GM23248 (cell line): ENCODE data around the gene BTBD3. TPM values are rescaled to one million over a fixed set of nuclear protein-coding genes. Genes with fewer than 3 reads are reported as not detected.

ENCODE experiments used
- DNase-seq: peaks from one replicate; pipeline ENCODE4 v3.0.0-alpha.2; 2015
- H2AFZ ChIP-seq: fragments of 200-600 bp; sonication (generic); 2 replicates; pipeline ENCODE4 v1.6.1; 2016; ENCODE audit warnings: antibody characterized with exemption
- H3F3A ChIP-seq: fragments of 200-600 bp; sonication (generic); 2 replicates; pipeline ENCODE4 v1.6.1; 2016; ENCODE audit warnings: mild to moderate bottlenecking, antibody characterized with exemption, mixed run types; ENCODE audit not compliant: insufficient read depth
- H3K27ac ChIP-seq: fragments of 200-600 bp; sonication (generic); 2 replicates; pipeline ENCODE4 v1.5.1; 2016; ENCODE audit warnings: mild to moderate bottlenecking
- H3K27me3 ChIP-seq: fragments of 200-600 bp; sonication (generic); replicated peaks from 2 replicates; pipeline ENCODE4 v1.6.1; 2016; ENCODE audit warnings: mild to moderate bottlenecking; ENCODE audit not compliant: insufficient read depth
- H3K36me3 ChIP-seq: fragments of 200-600 bp; sonication (generic); 2 replicates; pipeline ENCODE4 v1.6.1; 2016; ENCODE audit warnings: low read depth, mild to moderate bottlenecking
- H3K4me1 ChIP-seq: fragments of 200-600 bp; sonication (generic); 2 replicates; pipeline ENCODE4 v1.6.1; 2016; ENCODE audit warnings: mild to moderate bottlenecking; ENCODE audit not compliant: insufficient read depth
- H3K4me2 ChIP-seq: fragments of 200-600 bp; sonication (generic); one replicate; pipeline ENCODE4 v1.6.1; 2016; ENCODE audit warnings: mild to moderate bottlenecking; ENCODE audit not compliant: unreplicated experiment
- H3K4me3 ChIP-seq: fragments of 200-600 bp; sonication (generic); 2 replicates; pipeline ENCODE4 v1.5.1; 2016; ENCODE audit warnings: mild to moderate bottlenecking
- H3K79me2 ChIP-seq: fragments of 200-600 bp; sonication (generic); 2 replicates; pipeline ENCODE4 v1.6.1; 2016; ENCODE audit warnings: mild to moderate bottlenecking; ENCODE audit not compliant: insufficient read depth
- H3K9ac ChIP-seq: fragments of 200-600 bp; sonication (generic); 2 replicates; pipeline ENCODE4 v1.6.1; 2016; ENCODE audit warnings: mild to moderate bottlenecking
- H3K9me2 ChIP-seq: fragments of 200-600 bp; sonication (generic); 2 replicates; pipeline ENCODE4 v1.6.1; 2016; ENCODE audit warnings: mixed run types, mild to moderate bottlenecking, moderate library complexity; ENCODE audit not compliant: insufficient read depth
- H3K9me3 ChIP-seq: fragments of 200-600 bp; sonication (generic); one replicate; pipeline ENCODE4 v1.6.1; 2017; ENCODE audit warnings: low read depth
- H4K20me1 ChIP-seq: fragments of 200-600 bp; sonication (generic); 2 replicates; pipeline ENCODE4 v1.6.0; 2016; ENCODE audit not compliant: insufficient read depth
- EZH2 ChIP-seq: fragments of 200-600 bp; sonication (generic); IDR thresholded peaks from 2 replicates; pipeline ENCODE4 v1.6.1; 2018; ENCODE audit warnings: antibody characterized with exemption, mild to moderate bottlenecking; ENCODE audit not compliant: insufficient read depth, poor library complexity, severe bottlenecking
- EZH2phosphoT487 ChIP-seq: fragments of 200-600 bp; sonication (generic); IDR thresholded peaks from 2 replicates; pipeline ENCODE4 v1.6.1; 2018; ENCODE audit warnings: antibody characterized with exemption, moderate library complexity, mild to moderate bottlenecking, low read depth; ENCODE audit not compliant: insufficient read depth
- WGBS, 2 experiments: methylation state at CpG; one replicate each; pipeline ENCODE4 v1.1.6; 2015 to 2017; ENCODE audit warnings: low lambda C conversion rate in 2 of 2, low coverage in 1 of 2; ENCODE audit errors: missing lambda C conversion rate in 2 of 2; 5-methylcytosine and 5-hydroxymethylcytosine counted together
- in situ Hi-C: fragments of 300-500 bp; cut with MboI; formaldehyde crosslinking; loops from 2 replicates; pipeline ENCODE4 v1.15.0; 2020
- polyA plus RNA-seq: library from polyadenylated mRNA; unstranded; fragments of >200 nt; fragmentation: Nextera tagmentation; extraction: Ambion mirVana; gene quantifications from 2 replicates; pipeline ENCODE4 v1.2.1, GENCODE V29; 2016
- total RNA-seq: library from RNA; depleted of rRNA; stranded (reverse); fragments of >200 nt; shearing (Covaris generic); gene quantifications from 2 replicates; pipeline ENCODE4 v1.2.3, GENCODE V29; 2014

BTBD3 gene
- total and polyA plus RNA-seq, 2 experiments from 2014 or later = 12.5 to 30.5 TPM

DNA sequence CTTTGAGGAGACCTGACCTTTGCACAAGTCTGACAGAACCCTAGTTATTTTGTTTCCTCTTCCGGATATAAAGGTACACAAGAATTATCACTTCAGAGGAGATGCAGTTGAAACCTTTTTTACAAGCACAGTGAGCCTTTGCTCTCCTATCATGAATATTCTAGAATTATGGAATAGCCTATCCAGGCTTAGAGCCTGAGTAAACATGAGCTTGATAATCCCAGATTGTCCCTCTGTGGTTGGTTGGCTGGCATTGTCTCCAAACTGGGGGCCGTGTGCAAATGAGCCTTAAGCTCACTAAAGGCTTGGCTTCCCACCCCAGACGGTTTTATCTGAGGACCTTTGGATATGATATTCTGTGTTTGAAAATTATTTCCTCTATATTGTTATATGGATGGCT, 32.0 kb downstream of the BTBD3 start:
- no peak for TF ChIP-seq EZH2
- TF ChIP-seq EZH2phosphoT487 = no peak
- DNase-seq = no peak
- no peak overlapping the region for H3K4me3 ChIP-seq
- H3F3A ChIP-seq = no peaks in the 10 kb centered on the region
- no peaks in the 10 kb centered on the region for H3K9me3 ChIP-seq
- whole genome bisulfite sequencing, 2 experiments = 19 to 23% methylated on average over 3 of the region's 3 CpGs
- H3K4me2 ChIP-seq = no peak overlapping the region
- H3K27ac ChIP-seq = no peak overlapping the region
- no peaks in the 10 kb centered on the region for H3K36me3 ChIP-seq
- H3K9ac ChIP-seq = no peak overlapping the region
- no peaks in the 10 kb centered on the region for H3K79me2 ChIP-seq
- in situ Hi-C loops = no loop called here
- H4K20me1 ChIP-seq = no peaks in the 10 kb centered on the region
- no peaks in the 10 kb centered on the region for H3K9me2 ChIP-seq
- no peak overlapping the region for H2AFZ ChIP-seq
- no peaks in the 10 kb centered on the region for H3K4me1 ChIP-seq
- H3K27me3 ChIP-seq = peaks cover 9% of the 10 kb centered on the region; the same call in 1 of the 2 replicates

- Histone ChIP-seq H3K27me3 (peaks cover 9% of the 10 kb centered on the region; the same call in 1 of the 2 replicates), H3K4me3 (no peak overlapping the region), H3K27ac (no peak overlapping the region), H3K79me2 (no peaks in the 10 kb centered on the region), H2AFZ (no peak overlapping the region), H3K9ac (no peak overlapping the region), H3F3A (no peaks in the 10 kb centered on the region), H3K4me2 (no peak overlapping the region), H3K9me2 (no peaks in the 10 kb centered on the region), H3K4me1 (no peaks in the 10 kb centered on the region), H3K36me3 (no peaks in the 10 kb centered on the region), H3K9me3 (no peaks in the 10 kb centered on the region), H4K20me1 (no peaks in the 10 kb centered on the region)
- 3% methylated on average over 3 of the region's 3 CpGs for WGBS, 2 experiments
- DNase-seq = no peak
- TF ChIP-seq EZH2phosphoT487 = no peak
- no peak for TF ChIP-seq EZH2
- in situ Hi-C loops = no loop called here
Observed at GRCh38 chr20:11951696-11952095, 34.0 kb downstream of the BTBD3 start.

DNA sequence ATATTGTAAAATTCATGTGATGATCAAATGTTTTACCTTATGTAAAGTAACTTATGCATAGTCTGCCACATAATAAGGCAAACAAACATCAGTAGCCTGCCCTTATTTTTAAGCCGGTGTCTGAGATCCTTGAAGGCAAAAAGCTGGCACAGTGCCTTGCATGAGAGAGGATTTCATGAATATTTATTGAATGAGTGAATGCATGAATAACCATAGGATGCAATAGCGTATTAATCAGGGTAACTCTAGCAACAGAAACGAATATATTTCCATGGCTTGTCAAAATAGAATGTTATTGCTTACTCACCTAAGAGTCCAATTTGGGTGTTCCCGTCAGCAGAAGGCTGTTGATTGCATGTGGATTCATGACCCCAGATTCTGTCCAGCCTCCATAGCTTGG, 34.9 kb downstream of the BTBD3 start:
- Histone ChIP-seq H3K9ac (no peak overlapping the region), H3K27me3 (peaks cover 9% of the 10 kb centered on the region; the same call in 1 of the 2 replicates), H4K20me1 (no peaks in the 10 kb centered on the region), H3K4me2 (no peak overlapping the region), H3F3A (no peaks in the 10 kb centered on the region), H3K9me3 (no peaks in the 10 kb centered on the region), H3K79me2 (no peaks in the 10 kb centered on the region), H3K27ac (no peak overlapping the region), H3K4me3 (no peak overlapping the region), H3K4me1 (no peaks in the 10 kb centered on the region), H3K9me2 (no peaks in the 10 kb centered on the region), H3K36me3 (no peaks in the 10 kb centered on the region), H2AFZ (no peak overlapping the region)
- 38% methylated on average over 4 of the region's 4 CpGs for WGBS, 2 experiments
- in situ Hi-C loops = no loop called here
- DNase-seq = peak; percentile 35
- TF ChIP-seq EZH2 = no peak

GRCh38 chr20:11957911-11958310, 40.2 kb downstream of the BTBD3 start:
- no peak overlapping the region for H2AFZ ChIP-seq
- H3K27me3 ChIP-seq = peaks cover 19% of the 10 kb centered on the region
- H3K27ac ChIP-seq = no peak overlapping the region
- H3K9me2 ChIP-seq = no peaks in the 10 kb centered on the region
- H3K9me3 ChIP-seq = no peaks in the 10 kb centered on the region
- H3K4me2 ChIP-seq = no peak overlapping the region
- H3K4me3 ChIP-seq = no peak overlapping the region
- no peak for TF ChIP-seq EZH2
- TF ChIP-seq EZH2phosphoT487 = no peak
- H3K79me2 ChIP-seq = no peaks in the 10 kb centered on the region
- no peaks in the 10 kb centered on the region for H3K4me1 ChIP-seq
- in situ Hi-C loops = no loop called here
- no peaks in the 10 kb centered on the region for H3F3A ChIP-seq
- no peaks in the 10 kb centered on the region for H4K20me1 ChIP-seq
- no peak overlapping the region for H3K9ac ChIP-seq
- no peak for DNase-seq
- no peaks in the 10 kb centered on the region for H3K36me3 ChIP-seq

DNA sequence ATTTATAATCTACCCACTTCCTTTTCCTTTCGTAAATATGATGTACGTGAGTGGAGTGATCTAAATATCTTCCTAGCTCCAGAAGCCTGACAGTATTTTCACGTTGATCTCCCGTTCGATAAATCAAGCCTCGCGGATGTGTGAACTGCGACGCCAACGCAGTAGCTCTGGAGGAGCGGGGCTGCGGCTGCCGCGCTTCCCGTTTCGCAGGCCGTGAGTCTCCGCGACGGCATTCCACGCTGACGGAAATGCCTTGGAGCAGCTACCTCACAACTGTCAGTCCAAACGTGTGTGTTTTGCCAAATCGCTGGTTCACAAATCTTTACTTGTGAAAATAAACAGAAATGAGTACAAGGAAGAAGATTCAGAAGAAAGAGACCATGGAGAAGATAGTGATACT, 41.2 kb downstream of the BTBD3 start:
- Histone ChIP-seq H4K20me1 (no peaks in the 10 kb centered on the region), H3F3A (no peaks in the 10 kb centered on the region), H3K4me1 (no peaks in the 10 kb centered on the region), H3K36me3 (no peaks in the 10 kb centered on the region), H3K27me3 (peaks cover 18% of the 10 kb centered on the region), H3K4me3 (no peak overlapping the region), H3K9me2 (no peaks in the 10 kb centered on the region), H3K4me2 (no peak overlapping the region), H3K9me3 (no peaks in the 10 kb centered on the region), H3K79me2 (no peaks in the 10 kb centered on the region), H2AFZ (no peak overlapping the region), H3K9ac (no peak overlapping the region), H3K27ac (no peak overlapping the region)
- WGBS, 2 experiments = 70 to 74% methylated on average over 24 of the region's 24 CpGs
- no peak for DNase-seq
- no peak for TF ChIP-seq EZH2
- no peak for TF ChIP-seq EZH2phosphoT487
- in situ Hi-C loops = no loop called here
